CD4-positive, alpha-beta T cell treated with Interleukin-6 at 100 ng/mL for 8 hours (primary cell): Measurements from ENCODE around the gene LPO.

ENCODE experiments used
- DNase-seq: peaks from one replicate; pipeline ENCODE4 v3.0.0-alpha.2; 2020; ENCODE audit warnings: mixed read lengths, low spot score

Gene LPO

GRCh38 chr17:58303971-58304749 lies 65.8 kb downstream of the LPO start:
- DNase-seq: peak; percentile 60

DNA sequence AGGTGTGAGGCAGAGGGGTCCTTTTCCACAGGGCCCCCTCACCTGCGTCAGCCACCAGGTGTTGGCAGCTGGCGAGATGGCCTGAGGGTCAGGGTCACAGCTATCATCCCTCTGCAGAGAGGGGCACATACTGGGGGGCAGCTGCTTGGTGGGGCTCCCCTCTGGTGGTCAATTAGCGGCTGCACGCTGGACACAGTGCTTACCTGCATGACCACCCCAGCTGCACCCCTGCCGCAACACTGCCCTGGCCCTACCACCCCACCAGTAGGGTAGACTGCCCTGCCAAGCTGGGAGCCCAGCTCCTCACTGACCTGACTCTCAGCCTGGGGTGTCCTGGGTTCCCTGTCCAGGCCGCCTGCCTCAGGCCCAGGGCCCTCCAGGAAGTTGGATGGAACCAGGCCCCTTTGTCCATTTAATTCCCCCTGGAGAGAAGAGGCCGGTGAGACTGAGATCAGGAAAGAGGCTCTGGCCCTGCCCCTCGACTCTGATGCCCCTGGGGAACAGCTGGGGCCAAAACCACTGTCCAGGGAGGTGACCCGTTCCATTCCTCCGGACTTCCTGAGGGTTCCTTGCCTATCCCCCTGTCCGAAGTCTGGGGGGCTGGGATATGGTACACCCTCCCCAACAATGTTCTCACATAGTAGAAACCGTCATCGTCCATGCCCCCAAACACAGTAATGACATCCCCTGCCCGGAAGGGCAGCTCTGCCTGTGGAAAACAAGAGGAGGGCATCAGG lies 66.5 kb downstream of the LPO start:
- DNase-seq: no peak

- no peak for DNase-seq
Measured at GRCh38 chr17:58305626-58306025, 67.2 kb downstream of the LPO start.

DNA sequence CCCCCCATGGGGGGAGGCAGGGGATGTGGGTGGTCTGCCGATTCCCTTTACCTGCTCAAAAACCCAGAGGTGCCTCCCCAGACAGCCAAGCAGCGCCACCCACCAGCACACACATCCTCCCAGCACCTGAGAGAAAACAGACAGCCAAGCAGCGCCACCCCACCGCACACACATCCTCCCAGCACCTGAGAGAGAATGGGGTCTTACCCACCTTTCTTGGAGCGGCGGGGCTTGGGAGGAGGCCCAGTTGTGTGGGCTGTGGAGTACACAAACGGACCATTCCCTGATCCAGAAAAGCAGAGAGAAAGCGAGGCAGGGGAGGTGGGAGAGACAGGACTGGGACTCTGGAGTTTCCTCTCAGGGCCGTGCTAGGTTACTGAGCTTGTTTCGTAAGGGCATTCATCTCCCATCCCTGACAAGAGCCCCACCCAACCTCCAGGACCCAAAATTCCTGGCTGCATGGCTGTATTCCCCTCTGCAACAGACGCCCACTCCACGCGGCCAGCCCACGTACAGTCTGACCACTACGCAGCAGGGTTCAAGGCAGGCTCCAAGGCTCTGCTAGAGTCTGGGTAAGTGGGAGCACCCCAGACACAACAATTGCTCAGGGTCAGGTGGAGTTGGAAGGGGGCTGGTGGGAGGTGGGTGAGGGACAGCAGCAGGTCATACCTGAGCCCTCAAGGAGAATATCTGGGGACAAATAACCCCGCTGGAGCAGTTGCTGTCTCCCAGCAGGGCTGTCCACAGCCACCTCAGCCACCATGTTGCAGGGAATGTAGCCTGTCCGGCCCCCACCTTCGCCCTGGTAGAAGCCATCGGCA lies 68.0 kb downstream of the LPO start:
- no peak for DNase-seq

- DNase-seq: no peak
Measured at GRCh38 chr17:58307468-58308172, 69.2 kb downstream of the LPO start.

GRCh38 chr17:58308173-58308984 lies 70.0 kb downstream of the LPO start:
- DNase-seq: no peak

DNA sequence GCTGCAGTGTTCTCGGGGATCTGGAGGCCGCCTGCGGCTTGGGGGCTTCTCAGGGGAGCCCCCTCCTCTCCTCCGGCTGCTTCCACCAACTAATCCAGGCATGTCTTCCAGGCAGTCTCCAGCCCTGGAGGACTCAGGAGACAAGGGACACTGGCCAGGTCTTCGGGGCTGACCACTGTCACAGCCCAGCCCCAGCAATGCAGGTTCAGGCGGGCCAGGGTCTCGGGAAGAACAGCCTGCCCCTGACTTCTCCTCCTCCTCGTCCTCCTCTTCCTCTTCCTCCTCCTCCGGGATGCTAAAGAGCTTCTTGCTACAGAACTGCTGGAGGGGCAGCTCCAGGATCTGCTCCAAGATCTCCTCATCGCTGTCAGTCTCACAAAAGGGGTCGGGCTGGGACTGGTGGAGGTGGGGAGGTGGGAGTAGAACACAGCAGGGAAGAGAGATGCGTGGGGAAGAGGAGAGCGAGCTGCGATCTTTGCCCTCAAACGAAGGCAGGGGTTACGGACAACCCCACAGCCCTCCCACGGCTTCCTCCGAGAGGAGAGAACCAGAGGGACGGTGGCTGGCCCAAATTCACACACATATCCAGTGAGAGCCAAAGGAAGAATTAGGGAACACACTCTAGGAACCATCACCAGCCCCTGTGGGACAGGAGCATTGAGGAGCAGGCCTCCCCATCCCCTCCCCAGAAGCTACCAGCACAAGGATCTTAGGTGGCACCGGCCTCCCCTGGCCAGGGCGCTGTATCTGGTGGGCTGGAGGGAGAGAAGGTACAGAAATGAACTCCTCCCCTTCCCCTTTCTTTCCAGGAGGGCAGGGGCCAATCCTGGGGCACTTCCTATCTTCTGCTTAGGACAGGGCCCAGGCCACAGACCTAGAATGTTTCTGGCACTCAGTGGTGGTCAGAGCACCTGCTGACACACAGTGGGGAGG lies 70.9 kb downstream of the LPO start:
- no peak for DNase-seq

DNA sequence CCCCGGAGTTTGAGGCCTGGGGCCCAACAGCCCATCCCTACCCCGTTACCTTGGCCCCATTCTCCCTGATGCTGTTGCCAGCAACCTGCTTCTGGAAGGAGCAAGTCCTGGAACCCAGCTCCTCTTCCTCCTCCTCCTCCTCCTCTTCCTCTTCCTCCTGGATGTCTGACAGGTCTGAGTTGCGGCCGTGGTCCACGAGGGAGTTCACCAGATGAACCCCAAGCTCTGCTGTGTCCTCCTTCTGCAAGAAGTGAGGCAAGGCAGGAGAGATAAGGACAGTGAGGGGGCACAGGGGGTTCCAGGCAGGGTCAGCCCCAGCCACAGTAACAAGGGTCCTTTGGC lies 71.5 kb downstream of the LPO start:
- DNase-seq: no peak

DNA sequence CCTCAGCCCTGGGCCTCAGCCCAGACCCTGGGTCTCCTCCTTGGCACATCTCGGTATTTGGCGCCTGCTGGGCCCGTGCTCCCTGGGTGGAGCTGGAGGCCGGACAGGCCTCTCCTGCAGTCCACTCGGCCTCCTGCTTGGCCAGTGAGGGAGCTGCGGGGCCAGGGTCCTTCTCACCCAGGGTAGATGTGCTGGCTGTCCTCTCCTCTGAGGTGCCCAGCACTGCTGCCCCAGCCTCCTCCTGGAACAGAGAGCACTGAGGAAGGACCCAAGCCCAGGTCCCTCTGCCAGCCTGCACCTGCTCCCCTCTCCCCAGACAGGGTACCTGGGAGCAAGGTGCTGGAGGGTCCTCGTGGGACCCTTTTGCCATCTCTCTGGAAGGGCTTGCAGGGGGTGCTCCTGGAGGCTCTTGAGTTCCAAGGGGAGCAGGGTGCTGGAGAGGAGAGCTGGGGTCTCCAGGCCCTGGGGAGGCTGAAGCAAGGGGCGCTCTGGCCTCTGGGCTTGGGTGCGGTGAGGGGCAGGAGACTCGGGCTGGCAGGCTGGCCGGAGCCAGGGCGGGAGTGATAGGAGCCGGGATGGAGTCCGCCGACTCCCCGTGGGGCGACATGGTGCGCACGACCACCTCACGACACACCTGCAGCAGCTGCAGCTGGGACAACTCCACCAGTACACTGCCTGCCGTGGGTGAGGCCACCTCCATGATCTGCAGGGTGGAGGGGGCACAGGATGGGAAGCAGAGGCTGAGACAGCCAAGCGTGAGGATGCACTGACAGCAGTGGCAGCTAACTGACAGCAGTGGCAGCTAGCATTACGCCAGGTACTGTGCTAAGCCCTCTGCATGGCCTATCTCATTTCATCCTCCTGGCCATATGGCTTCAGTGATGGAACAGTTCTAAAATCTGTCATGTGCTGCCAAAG lies 72.4 kb downstream of the LPO start:
- DNase-seq: no peak

DNA sequence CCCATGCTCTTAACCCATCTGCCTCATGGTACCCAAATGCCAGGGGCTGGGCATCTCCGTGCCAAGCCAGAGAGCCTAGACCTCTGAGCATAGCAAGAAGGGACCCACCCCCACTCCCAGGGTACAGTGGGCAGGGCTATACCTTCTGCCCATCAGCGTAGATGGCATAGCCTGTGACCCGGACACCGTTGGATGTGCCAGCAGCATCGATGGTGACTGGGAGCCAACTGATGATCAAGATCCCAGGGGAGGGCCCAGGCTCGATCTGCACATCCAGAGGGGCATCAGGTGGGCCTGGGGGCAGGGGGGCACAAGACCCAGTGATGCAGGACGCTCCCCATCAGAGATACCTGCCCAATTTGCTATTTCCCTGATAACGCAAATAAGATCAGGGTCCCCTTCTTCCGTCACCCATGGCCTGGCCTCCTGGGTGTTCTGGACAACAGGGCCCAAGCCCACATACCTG lies 73.1 kb downstream of the LPO start:
- no peak for DNase-seq

DNA sequence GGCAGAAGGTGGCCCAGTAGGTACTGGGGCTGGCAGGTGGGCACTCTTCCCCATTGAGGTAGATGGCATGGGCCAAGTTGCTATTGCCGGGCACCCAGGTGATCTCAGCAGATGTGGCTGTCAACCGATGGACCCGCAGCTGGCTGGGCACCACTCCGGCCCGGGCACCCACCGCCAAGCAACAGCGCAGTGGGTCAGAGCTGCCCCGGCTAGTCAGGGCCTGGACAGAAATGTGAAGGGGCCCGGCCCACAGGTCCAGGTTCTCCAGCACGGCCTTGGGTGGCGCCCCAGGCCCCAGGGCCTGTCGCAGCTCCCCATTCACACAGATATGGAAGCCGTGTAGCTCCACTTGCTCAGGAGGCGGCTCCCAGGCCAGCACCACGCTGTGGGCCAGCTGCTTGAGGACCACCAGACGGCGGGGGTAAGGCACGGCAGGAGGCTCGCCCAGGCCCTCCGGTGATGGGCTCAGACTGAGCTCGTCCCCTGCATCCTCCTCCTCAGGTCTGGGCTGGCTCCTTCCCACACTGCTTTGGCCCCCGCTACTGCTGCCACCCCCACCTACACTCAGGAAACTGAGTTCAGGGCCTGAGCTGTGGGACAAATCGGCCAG lies 73.7 kb downstream of the LPO start:
- no peak for DNase-seq

DNA sequence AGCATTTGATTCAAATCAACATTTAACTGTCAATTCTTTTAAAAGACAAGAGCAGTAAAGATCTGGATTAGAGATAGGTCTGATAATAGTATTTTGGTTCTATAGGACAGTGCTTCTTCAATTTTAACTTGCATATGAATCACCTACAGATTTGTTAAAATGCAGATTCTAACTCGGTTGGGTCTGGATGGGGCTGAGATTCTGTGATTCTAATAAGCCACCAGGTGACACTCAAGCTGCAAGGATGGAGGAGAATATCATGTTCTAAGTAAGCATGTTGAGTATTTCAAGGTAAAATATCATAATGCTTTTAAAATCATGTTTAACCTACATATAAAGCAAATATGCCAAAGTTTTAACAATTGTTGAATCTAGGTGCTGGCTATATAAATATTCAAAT lies 74.4 kb downstream of the LPO start:
- DNase-seq: no peak

- no peak for DNase-seq
Measured at GRCh38 chr17:58313815-58314705, 75.7 kb downstream of the LPO start.

GRCh38 chr17:58314706-58315015 lies 76.3 kb downstream of the LPO start:
- no peak for DNase-seq

GRCh38 chr17:58315281-58315711 lies 76.9 kb downstream of the LPO start:
- DNase-seq: no peak

- DNase-seq: no peak
Measured at GRCh38 chr17:58315750-58316149, 77.4 kb downstream of the LPO start.

- DNase-seq: no peak
Measured at GRCh38 chr17:58316260-58316960, 78.0 kb downstream of the LPO start.
